Measurements from ENCODE around the gene IRF9. TPM values are rescaled to one million over a fixed set of nuclear protein-coding genes. Genes with fewer than 3 reads are reported as not detected.

The IRF9 gene
- total RNA-seq, 4 donors from 2014 or later: 55.7 to 106 (median 65.8) TPM

DNA sequence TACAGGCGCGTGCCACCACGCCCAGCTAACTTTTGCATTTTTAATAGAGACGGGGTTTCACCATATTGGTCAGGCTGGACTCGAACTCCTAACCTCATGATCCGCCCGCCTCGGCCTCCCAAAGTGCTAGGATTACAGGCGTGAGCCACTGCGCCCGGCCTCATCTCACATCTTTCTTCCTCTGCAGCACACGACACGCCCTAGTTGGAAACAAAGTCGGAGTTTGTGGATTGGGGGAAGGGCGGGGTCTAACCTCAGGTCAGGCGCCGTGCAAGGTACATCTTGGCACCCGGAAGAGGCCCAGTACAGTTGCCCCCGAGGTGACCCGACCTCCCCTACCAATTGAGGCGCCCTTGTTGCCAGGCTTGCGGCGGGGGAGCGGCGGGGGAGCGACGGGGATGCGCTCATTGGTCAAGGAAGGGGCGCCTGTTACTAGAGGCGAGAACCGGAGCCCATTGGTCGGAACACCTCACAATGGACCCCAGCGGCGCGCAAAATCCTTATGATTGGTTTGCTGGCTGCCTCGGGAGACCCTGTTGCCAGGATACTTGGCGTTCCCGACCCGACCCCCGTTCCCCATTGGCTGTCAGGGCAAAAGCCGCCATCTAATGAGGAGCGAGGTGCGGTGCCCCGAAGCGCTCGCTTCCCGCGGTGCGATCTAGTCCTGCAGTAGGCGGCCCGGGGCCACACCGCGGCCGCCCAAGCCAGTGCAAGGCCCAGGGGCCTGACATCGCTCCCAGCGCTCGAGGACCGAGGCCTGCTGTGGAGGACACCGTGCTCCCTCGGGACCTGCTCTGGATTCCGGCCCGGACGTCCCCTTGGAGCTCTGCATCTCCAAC is 10.6 kb downstream of the IRF9 start, which contains the start of gene REC8:
Gene REC8 (plus strand): TSS at position 659 of the 839 bp plus-strand sequence. CDS start 473 bp downstream, outside the sequence.
- no peaks in the 10 kb centered on the region for H3K9me3 ChIP-seq
- no peaks in the 10 kb centered on the region for H3K27me3 ChIP-seq
- 8 to 14% methylated on average over 54 to 63 of the region's 63 CpGs for WGBS, 2 donors
- TF ChIP-seq CTCF (IDR thresholded peaks at IDR 0.05) (peak in 1 of 5 experiments; percentile 12), EP300 (IDR thresholded peaks at IDR 0.05) (peak in 1 of 2 donors; percentile 17), POLR2A (IDR thresholded peaks at IDR 0.05) (no peak)
- peaks cover 0 to 14% (median 2%) of the 10 kb centered on the region in 4 donors for H3K4me1 ChIP-seq
- H3K27ac ChIP-seq: peak within 1 kb of the TSS; percentile 49 to 77 (median 64)
- DNase-seq (ENCODE audit: low spot score in 2 of 2): peak; percentile 61 to 63
- H3K36me3 ChIP-seq: peaks cover 0 to 69% (median 0%) of the 10 kb centered on the region in 3 donors
- peak within 1 kb of the TSS; percentile 38 to 48 (median 46) for H3K4me3 ChIP-seq

- WGBS, 2 donors: 30 to 40% methylated on average over 30 of the region's 30 CpGs
- peak overlapping the region; percentile 38 to 48 (median 46) for H3K4me3 ChIP-seq
Observed at GRCh38 chr14:24172261-24172860, 11.3 kb downstream of the IRF9 start.

GRCh38 chr14:24172871-24173281 is 11.8 kb downstream of the IRF9 start:
- Histone ChIP-seq H3K4me1 (peaks cover 0 to 14% (median 2%) of the 10 kb centered on the region in 4 donors), H3K27me3 (no peaks in the 10 kb centered on the region), H3K27ac (peak overlapping the region in 3 of 4 donors; percentile 52 to 77 (median 75)), H3K36me3 (peaks cover 0 to 69% (median 0%) of the 10 kb centered on the region in 3 donors), H3K9me3 (no peaks in the 10 kb centered on the region), H3K4me3 (peak overlapping the region in 2 of 4 donors; percentile 45 to 48)
- 62 to 71% methylated on average over 20 of the region's 20 CpGs for WGBS, 2 donors
- TF ChIP-seq EP300 (IDR thresholded peaks at IDR 0.05): no peak
- no peak for TF ChIP-seq CTCF (IDR thresholded peaks at IDR 0.05)
- no peak for TF ChIP-seq POLR2A (IDR thresholded peaks at IDR 0.05)
- DNase-seq (ENCODE audit: low spot score in 2 of 2): no peak

More at GRCh38 chr14:24172261-24172860, 11.3 kb downstream of the IRF9 start:
- no peaks in the 10 kb centered on the region for H3K9me3 ChIP-seq
- peak overlapping the region; percentile 49 to 77 (median 64) for H3K27ac ChIP-seq
- H3K27me3 ChIP-seq: no peaks in the 10 kb centered on the region
- peaks cover 0 to 14% (median 2%) of the 10 kb centered on the region in 4 donors for H3K4me1 ChIP-seq
- no peak for DNase-seq (ENCODE audit: low spot score in 2 of 2)
- peaks cover 0 to 69% (median 0%) of the 10 kb centered on the region in 3 donors for H3K36me3 ChIP-seq
- no peak for TF ChIP-seq CTCF (IDR thresholded peaks at IDR 0.05)
- TF ChIP-seq EP300 (IDR thresholded peaks at IDR 0.05): no peak
- TF ChIP-seq POLR2A (IDR thresholded peaks at IDR 0.05): no peak

DNA sequence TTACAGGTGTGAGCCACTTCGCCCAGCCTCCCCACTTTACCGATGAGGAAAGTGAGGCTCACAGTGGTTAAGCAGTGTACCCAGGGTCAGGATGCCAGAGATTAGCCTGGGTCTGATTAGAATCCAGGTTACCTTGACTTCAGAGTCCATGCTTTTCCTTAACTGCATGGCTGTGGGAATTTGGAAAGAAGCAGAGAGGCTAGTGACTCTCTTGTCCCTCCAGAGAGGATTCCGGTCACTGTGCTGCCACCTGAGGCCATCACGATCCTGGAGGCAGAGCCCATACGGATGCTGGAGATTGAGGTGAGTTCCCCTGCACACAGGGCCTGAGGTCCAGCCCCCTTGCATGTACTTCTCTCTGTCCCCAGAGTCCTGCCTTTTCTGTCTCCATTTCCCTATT is 15.5 kb downstream of the IRF9 start:
- H3K9me3 ChIP-seq: no peaks in the 10 kb centered on the region
- no peaks in the 10 kb centered on the region for H3K27me3 ChIP-seq
- DNase-seq (ENCODE audit: low spot score in 2 of 2): no peak
- H3K27ac ChIP-seq: peak overlapping the region in 1 of 4 donors; percentile 72
- no peak for TF ChIP-seq CTCF (IDR thresholded peaks at IDR 0.05)
- no peak for TF ChIP-seq EP300 (IDR thresholded peaks at IDR 0.05)
- TF ChIP-seq POLR2A (IDR thresholded peaks at IDR 0.05): no peak
- no peak overlapping the region for H3K4me3 ChIP-seq
- H3K4me1 ChIP-seq: peaks cover 0 to 24% (median 6%) of the 10 kb centered on the region in 4 donors
- 94 to 95% methylated on average over 5 of the region's 5 CpGs for WGBS, 2 donors
- H3K36me3 ChIP-seq: peaks cover 0 to 86% (median 0%) of the 10 kb centered on the region in 3 donors

Measured in tibial nerve (tissue), 4 donors.